HG03066 (cell line): ENCODE measurements around the gene PAXX.
"Not testable (repeated sequence)": the region's sequence is repeated elsewhere in the genome, so short reads cannot be mapped to it uniquely, and the experiment has no call there.

Experiments
- ATAC-seq: cut with Tn5 transposase; IDR thresholded peaks from one replicate; pipeline ENCODE4 v1.9.1; 2021; ENCODE audit warnings: low read depth; ENCODE audit not compliant: unreplicated experiment

The PAXX gene

GRCh38 chr9:137029058-137029936, 37.1 kb downstream of the PAXX start:
- ATAC-seq: peak; percentile 47

GRCh38 chr9:137030006-137030405, 37.8 kb downstream of the PAXX start:
- ATAC-seq: no peak

GRCh38 chr9:137030538-137031527, 38.6 kb downstream of the PAXX start:
- no peak for ATAC-seq

GRCh38 chr9:137031904-137032640, 39.9 kb downstream of the PAXX start, which contains the start of gene FUT7:
Gene FUT7 (minus strand): TSS chr9:137032088. CDS start chr9:137031991, 97 bp downstream.
- ATAC-seq: no peak

- no peak for ATAC-seq
Observed at GRCh38 chr9:137032858-137033257, 40.6 kb downstream of the PAXX start.

GRCh38 chr9:137033481-137033880, 41.3 kb downstream of the PAXX start:
- ATAC-seq: not testable (repeated sequence)

GRCh38 chr9:137034039-137034708, 42.0 kb downstream of the PAXX start:
- ATAC-seq: no peak

- ATAC-seq: no peak
Observed at GRCh38 chr9:137034709-137035506, 42.7 kb downstream of the PAXX start.

GRCh38 chr9:137035507-137035834, 43.2 kb downstream of the PAXX start:
- no peak for ATAC-seq

- ATAC-seq: no peak
Observed at GRCh38 chr9:137035937-137036336, 43.7 kb downstream of the PAXX start.

- ATAC-seq: no peak
Observed at GRCh38 chr9:137037035-137037434, 44.8 kb downstream of the PAXX start.

GRCh38 chr9:137037483-137037882, 45.3 kb downstream of the PAXX start:
- no peak for ATAC-seq

GRCh38 chr9:137038916-137039315, 46.7 kb downstream of the PAXX start:
- ATAC-seq: no peak

- ATAC-seq: no peak
Observed at GRCh38 chr9:137039611-137040366, 47.6 kb downstream of the PAXX start.

- no peak for ATAC-seq
Observed at GRCh38 chr9:137040568-137040967, 48.3 kb downstream of the PAXX start.

GRCh38 chr9:137041124-137041523, 48.9 kb downstream of the PAXX start:
- ATAC-seq: no peak

- ATAC-seq: no peak
Observed at GRCh38 chr9:137042751-137043727, 50.8 kb downstream of the PAXX start.
